Progenitor cell of endocrine pancreas (in vitro differentiated cells): Measurements from ENCODE around the gene ELK1. TPM values are rescaled to one million over a fixed set of nuclear protein-coding genes. Genes with fewer than 3 reads are reported as not detected.
A peak's percentile ranks its signal among the peaks of the same experiment; 100 is the strongest.

Experiments
- DNase-seq: peaks from one replicate; pipeline ENCODE4 v3.0.0; 2021; ENCODE audit warnings: low spot score; ENCODE audit not compliant: unreplicated experiment
- H3K27ac Mint-ChIP-seq: 2 replicates; pipeline ENCODE4 v1.8.0; 2021; ENCODE audit warnings: mild to moderate bottlenecking, moderate library complexity, mixed read lengths
- H3K27me3 Mint-ChIP-seq: 2 replicates; pipeline ENCODE4 v1.8.0; 2021; ENCODE audit warnings: mixed read lengths
- H3K36me3 Mint-ChIP-seq: 2 replicates; pipeline ENCODE4 v1.8.0; 2022; ENCODE audit warnings: mixed read lengths; ENCODE audit not compliant: insufficient read depth
- H3K4me1 Mint-ChIP-seq: 2 replicates; pipeline ENCODE4 v1.8.0; 2021; ENCODE audit warnings: low read depth, mixed read lengths
- H3K4me3 Mint-ChIP-seq: 2 replicates; pipeline ENCODE4 v1.8.0; 2021; ENCODE audit warnings: low read depth, mild to moderate bottlenecking, moderate library complexity, mixed read lengths
- H3K9me3 Mint-ChIP-seq: 2 replicates; pipeline ENCODE4 v1.8.0; 2021; ENCODE audit warnings: low read depth, mixed read lengths
- CTCF ChIP-seq: fragments of 200-600 bp; sonication (generic); IDR thresholded peaks from one replicate; pipeline ENCODE4 v1.5.0; 2021; ENCODE audit warnings: antibody characterized with exemption, mild to moderate bottlenecking; ENCODE audit not compliant: unreplicated experiment
- total RNA-seq: library from RNA; stranded (reverse); gene quantifications from 2 replicates; pipeline ENCODE4 v1.2.1, GENCODE V29; 2021

The ELK1 gene
- total RNA-seq, 1 donor from 2014 or later, result 24.7 TPM

- H3K9me3 Mint-ChIP-seq, result peaks cover 2% of the 10 kb centered on the region
- peaks cover 3% of the 10 kb centered on the region for H3K27me3 Mint-ChIP-seq
- H3K27ac Mint-ChIP-seq, result no peak overlapping the region
- no peaks in the 10 kb centered on the region for H3K4me1 Mint-ChIP-seq
- TF ChIP-seq CTCF, result no peak
- H3K36me3 Mint-ChIP-seq, result peaks cover 2% of the 10 kb centered on the region
- no peak overlapping the region for H3K4me3 Mint-ChIP-seq
- DNase-seq, result no peak
These were observed 21.4 kb downstream of the ELK1 start for GRCh38 chrX:47628982-47629381.

- DNase-seq, result no peak
- no peak overlapping the region for H3K4me3 Mint-ChIP-seq
- peaks cover 3% of the 10 kb centered on the region for H3K9me3 Mint-ChIP-seq
- peaks cover 29% of the 10 kb centered on the region for H3K27me3 Mint-ChIP-seq
- no peak for TF ChIP-seq CTCF
- peaks cover 2% of the 10 kb centered on the region for H3K36me3 Mint-ChIP-seq
- no peak overlapping the region for H3K27ac Mint-ChIP-seq
- no peaks in the 10 kb centered on the region for H3K4me1 Mint-ChIP-seq
These were observed 25.0 kb downstream of the ELK1 start for GRCh38 chrX:47625365-47625764.

- Mint-ChIP-seq H3K27me3 (peaks cover 34% of the 10 kb centered on the region), H3K27ac (no peak overlapping the region), H3K9me3 (peaks cover 6% of the 10 kb centered on the region), H3K4me3 (peak overlapping the region; percentile 72), H3K36me3 (peaks cover 2% of the 10 kb centered on the region), H3K4me1 (no peaks in the 10 kb centered on the region)
- no peak for DNase-seq
- no peak for TF ChIP-seq CTCF
These were observed 26.8 kb downstream of the ELK1 start for GRCh38 chrX:47623540-47624027.

GRCh38 chrX:47621851-47622250 is 28.5 kb downstream of the ELK1 start:
- no peak overlapping the region for H3K27ac Mint-ChIP-seq
- no peak for DNase-seq
- H3K4me3 Mint-ChIP-seq, result no peak overlapping the region
- peaks cover 15% of the 10 kb centered on the region for H3K9me3 Mint-ChIP-seq
- peaks cover 45% of the 10 kb centered on the region for H3K27me3 Mint-ChIP-seq
- H3K36me3 Mint-ChIP-seq, result no peaks in the 10 kb centered on the region
- no peak for TF ChIP-seq CTCF
- no peaks in the 10 kb centered on the region for H3K4me1 Mint-ChIP-seq

GRCh38 chrX:47620303-47620685 is 30.1 kb downstream of the ELK1 start:
- Mint-ChIP-seq H3K36me3 (no peaks in the 10 kb centered on the region), H3K4me3 (no peak overlapping the region), H3K27me3 (peaks cover 52% of the 10 kb centered on the region)

More at GRCh38 chrX:47620303-47620685, 30.1 kb downstream of the ELK1 start:
- DNase-seq, result no peak
- H3K9me3 Mint-ChIP-seq, result peaks cover 21% of the 10 kb centered on the region
- H3K4me1 Mint-ChIP-seq, result no peaks in the 10 kb centered on the region
- no peak overlapping the region for H3K27ac Mint-ChIP-seq
- no peak for TF ChIP-seq CTCF
